Germinal center (tissue), 1 donor: ENCODE results near the gene CYP4F8.
"Not testable (repeated sequence)": the region's sequence is repeated elsewhere in the genome, so short reads cannot be mapped to it uniquely, and the experiment has no call there.

ENCODE experiments used
- DNase-seq: peaks from one replicate; pipeline ENCODE4 v3.0.0; 2012; ENCODE audit warnings: mixed read lengths, low spot score

The CYP4F8 gene

GRCh38 chr19:15614507-15615379 lies at the start of gene CYP4F8:
TSS of gene CYP4F8 (plus strand) at chr19:15615218. CDS start at chr19:15615617, 399 bp downstream.
- DNase-seq, result no peak

GRCh38 chr19:15570420-15570819 lies 44.6 kb upstream of the CYP4F8 start:
- DNase-seq, result no peak

- DNase-seq, result no peak
Observed at GRCh38 chr19:15575406-15575805, 39.6 kb upstream of the CYP4F8 start.

- DNase-seq, result no peak
Observed at GRCh38 chr19:15576526-15577156, 38.4 kb upstream of the CYP4F8 start.

GRCh38 chr19:15577184-15577771 lies 37.7 kb upstream of the CYP4F8 start:
- no peak for DNase-seq

GRCh38 chr19:15583346-15583745 lies 31.7 kb upstream of the CYP4F8 start:
- DNase-seq, result no peak

GRCh38 chr19:15584095-15584494 lies 30.9 kb upstream of the CYP4F8 start:
- no peak for DNase-seq

GRCh38 chr19:15584541-15585115 lies 30.4 kb upstream of the CYP4F8 start:
- peak; percentile 79 for DNase-seq

- no peak for DNase-seq
Observed at GRCh38 chr19:15587663-15588062, 27.4 kb upstream of the CYP4F8 start.

GRCh38 chr19:15588265-15588664 lies 26.8 kb upstream of the CYP4F8 start:
- DNase-seq, result no peak

- no peak for DNase-seq
Observed at GRCh38 chr19:15589760-15590451, 25.1 kb upstream of the CYP4F8 start.

- no peak for DNase-seq
Observed at GRCh38 chr19:15591796-15592195, 23.2 kb upstream of the CYP4F8 start.

- not testable (repeated sequence) for DNase-seq
Observed at GRCh38 chr19:15592506-15592905, 22.5 kb upstream of the CYP4F8 start.

GRCh38 chr19:15593766-15594165 lies 21.3 kb upstream of the CYP4F8 start:
- DNase-seq, result not testable (repeated sequence)

- DNase-seq, result no peak
Observed at GRCh38 chr19:15595069-15595468, 19.9 kb upstream of the CYP4F8 start.

GRCh38 chr19:15607978-15608925 lies 6.8 kb upstream of the CYP4F8 start:
- DNase-seq, result not testable (repeated sequence)

- no peak for DNase-seq
Observed at GRCh38 chr19:15609261-15609660, 5.8 kb upstream of the CYP4F8 start.

GRCh38 chr19:15612342-15612741 lies 2.7 kb upstream of the CYP4F8 start:
- no peak for DNase-seq

- no peak for DNase-seq
Observed at GRCh38 chr19:15613338-15613737, 1.7 kb upstream of the CYP4F8 start.

- no peak for DNase-seq
Observed at GRCh38 chr19:15615526-15615925, 508 bp downstream of the CYP4F8 start.

GRCh38 chr19:15616183-15616582 lies 1.2 kb downstream of the CYP4F8 start:
- DNase-seq, result no peak
